Large intestine (tissue), 3 donors: ENCODE measurements around the gene RAD54L2. TPM values are rescaled to one million over a fixed set of nuclear protein-coding genes. Genes with fewer than 3 reads are reported as not detected.
A peak's percentile ranks its signal among the peaks of the same experiment; 100 is the strongest.
"Not testable (repeated sequence)": the region's sequence is repeated elsewhere in the genome, so short reads cannot be mapped to it uniquely, and the experiment has no call there.

Experiments
- DNase-seq, 2 donors: peaks; one replicate each; pipeline versions ENCODE4 v3.0.0 to v3.0.0-alpha.2; 2013
- H3K27ac ChIP-seq: one replicate; pipeline ENCODE4 v1.5.1; 2013; ENCODE audit warnings: low read length
- H3K27me3 ChIP-seq: 2 replicates; pipeline ENCODE4 v1.6.1; 2013; ENCODE audit warnings: low read length; ENCODE audit not compliant: control insufficient read depth, insufficient read depth
- H3K36me3 ChIP-seq: 2 replicates; pipeline ENCODE4 v1.6.1; 2013; ENCODE audit warnings: low read length; ENCODE audit not compliant: control insufficient read depth, insufficient read depth
- H3K4me1 ChIP-seq: one replicate; pipeline ENCODE4 v1.6.1; 2013; ENCODE audit warnings: low read length; ENCODE audit not compliant: control insufficient read depth, insufficient read depth
- H3K4me3 ChIP-seq: one replicate; pipeline ENCODE4 v1.5.1; 2013; ENCODE audit warnings: low read length
- H3K9me3 ChIP-seq: one replicate; pipeline ENCODE4 v1.6.1; 2013; ENCODE audit warnings: mild to moderate bottlenecking, low read depth, low read length, moderate library complexity; ENCODE audit not compliant: control insufficient read depth
- WGBS: methylation state at CpG from one replicate; pipeline ENCODE4 v1.1.5; 2013; ENCODE audit warnings: low lambda C conversion rate; ENCODE audit not compliant: insufficient coverage; 5-methylcytosine and 5-hydroxymethylcytosine counted together
- polyA plus RNA-seq: library from polyadenylated mRNA; unstranded; fragments of 120-200 nt; gene quantifications from one replicate; pipeline ENCODE4 v1.2.1, GENCODE V29; 2013

The RAD54L2 gene
- polyA plus RNA-seq, 1 donor: 9.7 TPM

DNA sequence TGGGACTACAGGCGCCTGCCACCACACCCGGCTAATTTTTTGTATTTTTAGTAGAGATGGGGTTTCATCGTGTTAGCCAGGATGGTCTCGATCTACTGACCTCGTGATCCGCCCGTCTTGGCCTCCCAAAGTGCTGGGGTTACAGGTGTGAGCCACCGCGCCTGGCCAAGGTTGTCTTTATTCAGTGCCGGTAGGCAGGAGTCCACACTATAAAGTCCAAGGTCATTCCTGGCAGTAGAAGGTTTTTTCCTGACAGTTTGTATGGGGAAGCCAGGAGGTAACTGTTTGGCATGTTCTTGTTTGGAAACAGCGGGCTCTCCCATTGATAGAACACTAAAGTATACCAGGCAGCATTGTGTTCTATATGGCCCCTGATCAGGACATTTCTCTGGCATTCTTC lies 4.1 kb downstream of the RAD54L2 start:
- not testable (repeated sequence) for H3K9me3 ChIP-seq, H3K4me3 ChIP-seq, H3K27me3 ChIP-seq, DNase-seq, H3K27ac ChIP-seq, H3K4me1 ChIP-seq
- WGBS: no CpG with 5 or more reads among the region's 11 CpGs
- peaks cover 12% of the 10 kb centered on the region for H3K36me3 ChIP-seq

DNA sequence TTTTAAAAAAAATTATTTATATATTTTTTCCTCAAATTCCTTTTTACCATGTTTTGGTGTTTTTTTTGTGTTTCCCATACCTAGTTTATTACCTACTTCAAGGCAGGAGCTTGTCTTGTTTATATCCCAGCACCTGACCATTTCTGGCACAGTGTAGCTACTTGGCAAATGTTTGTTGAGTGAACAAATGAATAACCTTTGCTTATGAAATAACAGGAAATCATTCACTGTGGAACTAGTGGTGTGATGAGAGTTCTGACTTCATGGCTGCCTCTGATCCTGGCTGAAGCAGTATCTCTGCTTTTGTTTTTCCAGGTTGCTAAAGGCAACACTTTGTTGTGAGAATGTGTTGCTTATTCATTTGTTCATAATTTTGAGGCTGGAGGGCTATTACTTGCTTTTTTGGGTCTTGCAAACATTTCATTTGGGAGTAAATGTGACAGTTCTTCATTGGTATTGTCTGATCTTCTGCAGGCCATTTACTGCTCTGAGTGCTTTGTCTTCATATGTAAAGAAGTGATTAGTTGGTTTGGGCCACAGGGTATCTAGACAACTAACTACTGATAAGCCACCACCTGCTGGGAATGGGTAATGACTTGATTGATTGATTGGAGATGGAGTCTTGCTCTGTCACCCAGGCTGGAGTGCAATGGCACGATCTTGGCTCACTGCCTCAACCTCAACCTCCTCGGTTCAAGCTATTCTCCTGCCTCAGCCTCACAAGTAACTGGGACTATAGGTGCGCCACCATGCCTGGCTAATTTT lies 5.7 kb downstream of the RAD54L2 start:
- Histone ChIP-seq H3K9me3 (no peaks in the 10 kb centered on the region), H3K27ac (no peak overlapping the region), H3K4me1 (no peaks in the 10 kb centered on the region), H3K27me3 (no peaks in the 10 kb centered on the region), H3K4me3 (no peak overlapping the region), H3K36me3 (peaks cover 14% of the 10 kb centered on the region)
- no peak for DNase-seq
- no CpG with 5 or more reads among the region's 3 CpGs for WGBS

DNA sequence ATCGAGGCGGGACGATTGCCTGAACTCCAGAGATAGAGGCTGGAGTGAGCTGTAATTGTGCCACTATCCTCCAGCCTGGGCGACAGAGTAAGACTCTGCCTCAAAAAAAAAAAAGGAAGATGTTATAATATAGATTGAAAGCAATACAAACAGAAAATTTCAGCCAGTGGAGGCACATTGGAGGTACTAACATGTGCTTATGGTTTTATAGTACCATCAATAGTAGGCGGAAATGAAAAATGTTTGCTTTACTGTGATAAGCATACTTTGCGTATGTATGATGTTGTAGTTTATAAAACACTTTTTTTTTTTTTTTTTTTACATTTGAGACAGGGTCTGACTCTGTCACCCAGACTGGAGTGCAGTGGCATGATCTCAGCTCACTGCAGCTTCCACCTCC lies 8.8 kb downstream of the RAD54L2 start:
- 100% methylated on average over 1 of the region's 6 CpGs for WGBS
- H3K4me1 ChIP-seq: no peaks in the 10 kb centered on the region
- no peaks in the 10 kb centered on the region for H3K27me3 ChIP-seq
- no peak overlapping the region for H3K27ac ChIP-seq
- H3K9me3 ChIP-seq: no peaks in the 10 kb centered on the region
- no peak overlapping the region for H3K4me3 ChIP-seq
- DNase-seq: no peak
- H3K36me3 ChIP-seq: peaks cover 16% of the 10 kb centered on the region

DNA sequence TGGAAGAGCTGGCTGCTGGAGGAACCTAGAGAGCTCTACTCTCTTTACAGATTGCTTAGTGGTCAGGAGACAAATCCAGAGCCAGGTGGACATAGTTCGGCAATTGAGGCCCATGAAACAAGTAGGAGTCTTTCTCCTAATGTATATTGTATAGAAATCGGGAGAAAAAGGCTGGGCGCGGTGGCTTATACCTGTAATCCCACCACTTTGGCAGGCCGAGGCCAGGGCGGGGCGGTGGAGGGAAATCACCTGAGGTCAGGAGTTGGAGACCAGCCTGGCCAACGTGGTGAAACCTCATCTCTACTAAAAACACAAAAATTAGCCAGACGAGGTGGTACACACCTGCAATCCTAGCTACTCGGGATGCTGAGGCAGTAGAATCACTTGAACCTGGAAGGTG lies 10.8 kb downstream of the RAD54L2 start:
- H3K27me3 ChIP-seq: no peaks in the 10 kb centered on the region

DNA sequence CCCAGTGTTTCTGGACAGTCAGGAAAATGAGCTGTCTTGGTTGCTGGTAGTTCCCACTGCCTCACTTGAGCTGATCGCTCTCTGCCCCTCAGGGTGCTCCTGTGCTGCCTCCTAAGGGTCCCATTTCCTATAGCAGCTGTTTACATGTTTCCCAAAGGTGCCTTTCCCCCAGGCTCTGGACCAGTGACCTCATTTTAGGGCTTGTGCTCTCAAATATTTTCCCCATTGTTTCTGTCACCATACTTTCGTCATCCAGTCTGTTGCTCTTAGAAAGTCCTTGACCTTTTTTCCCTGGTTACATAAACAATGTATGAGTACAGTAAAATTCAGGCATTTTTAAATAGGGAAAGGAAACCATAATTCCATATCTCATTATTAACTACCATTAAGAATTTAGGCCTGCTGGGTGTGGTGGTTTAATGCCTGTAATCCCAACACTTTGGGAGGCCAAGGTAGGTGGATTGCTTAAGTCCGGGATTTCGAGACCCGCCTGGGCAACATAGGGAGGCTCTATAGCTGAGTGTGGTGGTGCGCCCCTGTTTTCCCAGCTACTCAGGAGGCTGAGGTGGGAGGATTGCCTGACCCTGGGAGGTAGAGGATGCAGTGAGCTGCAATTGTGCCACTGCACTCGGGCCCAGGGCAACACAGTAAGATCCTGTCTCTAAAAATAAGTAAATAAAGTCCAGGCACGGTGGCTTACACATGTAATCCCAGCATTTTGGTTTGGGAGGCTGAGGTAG lies 11.7 kb downstream of the RAD54L2 start:
- Histone ChIP-seq H3K36me3 (peaks cover 16% of the 10 kb centered on the region), H3K9me3 (no peaks in the 10 kb centered on the region)
- WGBS: 89% methylated on average over 1 of the region's 8 CpGs

More for the DNA sequence above, 10.8 kb downstream of the RAD54L2 start:
- DNase-seq: no peak
- Histone ChIP-seq H3K4me1 (no peaks in the 10 kb centered on the region), H3K36me3 (peaks cover 16% of the 10 kb centered on the region), H3K27ac (no peak overlapping the region), H3K9me3 (no peaks in the 10 kb centered on the region), H3K4me3 (no peak overlapping the region)
- WGBS: 100% methylated on average over 2 of the region's 10 CpGs

DNA sequence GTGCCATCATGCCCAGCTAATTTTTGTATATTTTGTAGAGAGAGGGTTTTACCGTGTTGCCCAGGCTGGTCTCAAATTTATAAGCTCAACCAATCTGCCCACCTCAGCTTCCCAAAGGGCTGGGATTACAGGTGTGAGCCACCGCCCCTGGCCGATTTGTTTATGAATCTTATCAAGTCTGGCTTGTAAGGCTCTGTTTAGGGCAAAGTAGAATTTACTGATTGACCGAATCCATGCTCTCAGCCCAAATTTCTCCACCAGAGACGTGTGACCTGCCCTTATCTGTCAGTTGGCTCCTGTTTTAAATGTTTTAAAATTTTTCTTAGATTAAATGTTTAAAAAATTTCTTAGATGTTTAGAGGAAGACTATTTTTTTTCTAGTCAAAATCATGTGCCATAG lies 19.5 kb downstream of the RAD54L2 start:
- H3K27ac ChIP-seq: no peak overlapping the region
- H3K36me3 ChIP-seq: peaks cover 21% of the 10 kb centered on the region
- H3K9me3 ChIP-seq: no peaks in the 10 kb centered on the region
- no peak overlapping the region for H3K4me3 ChIP-seq
- no peaks in the 10 kb centered on the region for H3K4me1 ChIP-seq
- no peaks in the 10 kb centered on the region for H3K27me3 ChIP-seq
- 86% methylated on average over 1 of the region's 5 CpGs for WGBS
- no peak for DNase-seq

More for the DNA sequence above, 11.7 kb downstream of the RAD54L2 start:
- Histone ChIP-seq H3K4me3 (no peak overlapping the region), H3K27me3 (no peaks in the 10 kb centered on the region), H3K27ac (no peak overlapping the region), H3K4me1 (no peaks in the 10 kb centered on the region)
- no peak for DNase-seq

DNA sequence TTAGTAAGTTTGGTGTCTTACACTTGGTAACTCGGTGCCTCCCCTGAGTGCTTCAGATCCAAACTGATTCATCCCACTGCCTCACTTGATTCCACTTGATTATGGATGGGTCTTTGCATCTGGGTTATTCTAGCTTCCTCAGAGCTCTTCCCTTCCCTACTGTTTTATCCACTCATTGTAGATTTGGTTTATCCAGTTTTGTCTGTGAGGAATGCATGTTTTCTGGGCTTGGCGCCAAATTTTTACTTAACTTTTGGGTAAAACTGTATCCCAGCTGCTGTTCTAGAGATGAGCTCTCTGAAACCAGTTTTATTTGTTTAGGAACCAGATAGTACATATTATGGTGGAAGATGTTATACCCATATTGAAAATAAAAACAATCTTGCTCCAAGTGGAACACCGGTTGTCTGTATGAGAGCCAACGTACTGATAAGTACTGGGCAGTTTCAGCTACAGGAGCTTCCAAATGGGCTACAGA lies 20.9 kb downstream of the RAD54L2 start:
- WGBS: 80% methylated on average over 1 of the region's 4 CpGs
- peaks cover 14% of the 10 kb centered on the region for H3K36me3 ChIP-seq
- H3K27me3 ChIP-seq: no peaks in the 10 kb centered on the region
- H3K4me3 ChIP-seq: no peak overlapping the region
- no peaks in the 10 kb centered on the region for H3K9me3 ChIP-seq
- H3K27ac ChIP-seq: no peak overlapping the region
- peak; percentile 8 to 9 for DNase-seq
- H3K4me1 ChIP-seq: no peaks in the 10 kb centered on the region

DNA sequence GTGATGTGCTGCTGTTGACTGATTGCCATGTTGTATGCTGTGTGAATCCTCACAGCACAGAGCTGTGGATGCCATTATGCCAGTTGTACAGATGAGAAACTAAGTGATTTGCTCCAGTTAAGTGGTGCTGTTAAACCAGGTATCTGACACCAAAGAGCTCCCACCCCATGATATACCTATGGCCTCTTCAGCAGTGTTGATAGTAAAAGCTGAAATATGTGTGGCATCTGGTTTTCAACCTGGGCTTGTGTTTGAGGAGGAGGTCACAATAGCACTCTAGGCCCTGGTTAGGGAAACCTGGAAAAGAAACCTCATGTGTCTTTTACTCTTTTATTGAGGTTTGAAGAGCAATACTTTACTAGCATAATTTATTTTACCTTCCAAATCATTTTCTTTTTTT lies 21.4 kb downstream of the RAD54L2 start:
- H3K27me3 ChIP-seq: no peaks in the 10 kb centered on the region
- peaks cover 11% of the 10 kb centered on the region for H3K36me3 ChIP-seq
- no peaks in the 10 kb centered on the region for H3K4me1 ChIP-seq
- H3K27ac ChIP-seq: no peak overlapping the region
- H3K4me3 ChIP-seq: no peak overlapping the region
- H3K9me3 ChIP-seq: no peaks in the 10 kb centered on the region
- DNase-seq: no peak

DNA sequence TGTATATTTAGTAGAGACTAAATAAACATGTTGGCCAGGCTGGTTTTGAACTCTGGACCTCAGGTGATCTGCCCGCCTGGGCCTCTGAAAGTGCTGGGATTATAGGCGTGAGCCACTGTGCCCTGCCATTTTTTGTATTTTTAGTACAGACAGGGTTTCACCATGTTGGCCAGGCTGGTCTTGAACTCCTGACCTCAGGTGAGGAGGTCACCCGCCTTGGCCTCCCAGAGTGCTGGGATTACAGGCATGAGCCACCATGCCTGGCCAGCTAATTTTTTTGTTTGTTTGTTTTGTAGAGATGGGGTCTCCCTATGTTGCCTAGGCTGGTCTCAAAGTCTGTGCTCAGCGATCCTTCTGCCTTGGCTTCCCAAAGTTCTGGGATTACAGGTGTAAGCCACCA lies 23.9 kb downstream of the RAD54L2 start:
- WGBS: no CpG with 5 or more reads among the region's 4 CpGs
- DNase-seq, H3K9me3 ChIP-seq, H3K4me1 ChIP-seq, H3K27me3 ChIP-seq, H3K4me3 ChIP-seq, H3K36me3 ChIP-seq, H3K27ac ChIP-seq: not testable (repeated sequence)

DNA sequence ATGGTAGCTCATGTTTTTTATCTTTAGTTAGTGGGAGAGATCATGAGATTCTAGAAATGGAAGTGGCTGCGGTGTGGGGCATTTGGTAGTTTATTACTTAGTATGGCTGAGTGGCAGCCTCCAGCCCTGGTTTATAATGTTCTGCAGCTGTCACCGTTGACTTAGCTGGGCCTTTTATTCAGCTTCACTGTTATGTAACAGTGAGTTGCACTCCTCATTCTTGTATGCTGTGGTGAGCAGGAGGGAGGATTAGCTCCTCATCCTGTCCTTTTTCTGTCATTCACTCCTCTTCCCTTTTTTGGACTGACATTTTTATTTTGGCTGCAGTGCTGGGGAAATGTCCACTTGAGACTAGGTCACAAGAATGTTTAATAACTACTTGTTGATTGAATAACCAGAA lies 29.5 kb downstream of the RAD54L2 start:
- Histone ChIP-seq H3K4me1 (no peaks in the 10 kb centered on the region), H3K36me3 (peaks cover 2% of the 10 kb centered on the region), H3K4me3 (no peak overlapping the region), H3K27ac (no peak overlapping the region), H3K27me3 (no peaks in the 10 kb centered on the region), H3K9me3 (no peaks in the 10 kb centered on the region)
- no CpG with 5 or more reads among the region's 2 CpGs for WGBS
- no peak for DNase-seq

DNA sequence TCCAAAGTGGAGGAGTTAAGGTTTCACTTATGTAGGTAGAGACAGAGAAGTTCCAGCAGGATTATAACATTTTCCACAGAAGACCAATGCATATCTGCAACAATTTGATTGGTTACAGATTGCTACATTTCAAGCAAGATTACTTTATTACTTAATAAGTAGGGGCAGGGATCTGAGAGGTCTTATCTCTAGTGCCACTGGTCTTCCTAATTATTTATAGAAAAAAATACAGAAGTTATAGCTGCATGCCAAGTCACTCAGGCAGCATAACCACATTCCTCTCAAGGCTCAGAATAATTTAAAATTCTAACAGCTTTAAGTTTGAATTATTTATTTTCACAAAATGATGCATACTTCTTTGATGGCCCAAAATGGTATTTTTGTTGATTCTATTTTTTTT lies 30.5 kb downstream of the RAD54L2 start:
- Histone ChIP-seq H3K36me3 (peaks cover 3% of the 10 kb centered on the region), H3K9me3 (no peaks in the 10 kb centered on the region), H3K4me3 (no peak overlapping the region), H3K27ac (no peak overlapping the region), H3K4me1 (no peaks in the 10 kb centered on the region), H3K27me3 (no peaks in the 10 kb centered on the region)
- no peak for DNase-seq
